Neural cell (in vitro differentiated cells): ENCODE results near the gene PARVG. TPM values are rescaled to one million over a fixed set of nuclear protein-coding genes. Genes with fewer than 3 reads are reported as not detected.

ENCODE experiments used
- H2AFZ ChIP-seq: fragments of 200-600, 300-800 bp; sonication (generic), shearing (Covaris generic); 2 replicates; pipeline ENCODE4 v1.6.0; 2014; ENCODE audit warnings: low read depth, mild to moderate bottlenecking, antibody characterized with exemption, low read length, moderate library complexity
- H3F3A ChIP-seq: fragments of 200-600 bp; shearing (Covaris generic); 2 replicates; pipeline ENCODE4 v1.6.1; 2016; ENCODE audit warnings: mild to moderate bottlenecking, moderate library complexity, mixed read lengths, antibody characterized with exemption, low read length; ENCODE audit not compliant: insufficient read depth, poor library complexity, severe bottlenecking
- H3K27ac ChIP-seq: fragments of 200-600, 300-800 bp; sonication (generic), shearing (Covaris generic); 2 replicates; pipeline ENCODE4 v1.5.1; 2014; ENCODE audit warnings: mild to moderate bottlenecking, low read length, moderate library complexity
- H3K27me3 ChIP-seq: fragments of 300-800, 200-600 bp; sonication (generic), shearing (Covaris generic); 2 replicates; pipeline ENCODE4 v1.6.0; 2014; ENCODE audit warnings: mild to moderate bottlenecking, low read depth, low read length, moderate library complexity; ENCODE audit not compliant: insufficient read depth
- H3K36me3 ChIP-seq: fragments of 300-800, 200-600 bp; sonication (generic), shearing (Covaris generic); 2 replicates; pipeline ENCODE4 v1.5.1; 2014; ENCODE audit warnings: mild to moderate bottlenecking, antibody characterized with exemption, low read length, moderate library complexity; ENCODE audit not compliant: insufficient read depth
- H3K4me2 ChIP-seq: fragments of 300-800, 200-600 bp; sonication (generic), shearing (Covaris generic); 2 replicates; pipeline ENCODE4 v1.6.0; 2014; ENCODE audit warnings: mild to moderate bottlenecking, low read length
- H3K4me3 ChIP-seq: fragments of 300-800, 200-600 bp; sonication (generic), shearing (Covaris generic); 2 replicates; pipeline ENCODE4 v1.5.1; 2014; ENCODE audit warnings: mild to moderate bottlenecking, low read length, moderate library complexity
- H3K79me2 ChIP-seq: fragments of 200-600 bp; shearing (Covaris generic); replicated peaks from 2 replicates; pipeline ENCODE4 v1.6.0; 2014; ENCODE audit warnings: mild to moderate bottlenecking, low read length, moderate library complexity; ENCODE audit not compliant: insufficient read depth
- H3K9ac ChIP-seq: fragments of 300-800, 200-600 bp; sonication (generic), shearing (Covaris generic); 2 replicates; pipeline ENCODE4 v1.6.1; 2016; ENCODE audit warnings: mild to moderate bottlenecking, low read length, mixed read lengths
- H3K9me2 ChIP-seq: fragments of 200-600 bp; shearing (Covaris generic); 2 replicates; pipeline ENCODE4 v1.6.1; 2016; ENCODE audit warnings: mild to moderate bottlenecking, low read length, mixed read lengths; ENCODE audit not compliant: insufficient read depth
- H3K9me3 ChIP-seq: fragments of 200-600, 300-800 bp; sonication (generic), shearing (Covaris generic); 2 replicates; pipeline ENCODE4 v1.6.1; 2016; ENCODE audit warnings: mild to moderate bottlenecking, mixed run types, low read length, moderate library complexity, mixed read lengths
- H4K20me1 ChIP-seq: fragments of 200-600 bp; shearing (Covaris generic); 2 replicates; pipeline ENCODE4 v1.6.1; 2016; ENCODE audit warnings: mild to moderate bottlenecking, mixed run types; ENCODE audit not compliant: insufficient read depth
- EP300 ChIP-seq: fragments of 450-650 bp; conservative IDR thresholded peaks from 2 replicates; pipeline ENCODE4 v1.6.1; 2014; ENCODE audit warnings: antibody characterized with exemption, mild to moderate bottlenecking, moderate library complexity; ENCODE audit not compliant: poor library complexity, severe bottlenecking
- EZH2 ChIP-seq: fragments of 200-600, 300-800 bp; shearing (Covaris generic), sonication (generic); IDR thresholded peaks from 2 replicates; pipeline ENCODE4 v1.6.1; 2014; ENCODE audit warnings: antibody characterized with exemption, low read length, borderline replicate concordance, mild to moderate bottlenecking; ENCODE audit not compliant: insufficient read depth, poor library complexity, severe bottlenecking
- MXI1 ChIP-seq: fragments of 450-650 bp; conservative IDR thresholded peaks from 2 replicates; pipeline ENCODE4 v1.6.1; 2014; ENCODE audit warnings: antibody characterized with exemption, mild to moderate bottlenecking; ENCODE audit not compliant: poor library complexity, severe bottlenecking
- POLR2AphosphoS5 ChIP-seq: IDR thresholded peaks from 2 replicates; pipeline ENCODE4 v1.6.1; 2012
- RAD21 ChIP-seq: fragments of 450-650 bp; conservative IDR thresholded peaks from 2 replicates; pipeline ENCODE4 v1.6.1; 2014; ENCODE audit warnings: antibody characterized with exemption, mild to moderate bottlenecking, moderate library complexity
- SMC3 ChIP-seq: fragments of 450-650 bp; conservative IDR thresholded peaks from 2 replicates; pipeline ENCODE4 v1.6.1; 2014; ENCODE audit warnings: antibody characterized with exemption, mild to moderate bottlenecking, moderate library complexity; ENCODE audit not compliant: poor library complexity
- TAF1 ChIP-seq: IDR thresholded peaks from 2 replicates; pipeline ENCODE4 v1.6.1; 2012; ENCODE audit warnings: low read depth
- polyA plus RNA-seq: library from polyadenylated mRNA; depleted of rRNA; stranded (reverse); fragments of >200 nt; gene quantifications from 2 replicates; pipeline ENCODE4 v1.2.3, GENCODE V29; 2014
- TF ChIP-seq, protein P1 (sequence below): IDR thresholded peaks from 2 replicates; pipeline ENCODE4 v1.6.1; 2012; ENCODE audit warnings: borderline replicate concordance
- TF ChIP-seq, protein P2 (sequence below): fragments of 450-650 bp; IDR thresholded peaks from 2 replicates; pipeline ENCODE4 v1.5.1; 2014; ENCODE audit warnings: antibody characterized with exemption, mild to moderate bottlenecking, moderate library complexity; ENCODE audit not compliant: poor library complexity, severe bottlenecking

PARVG gene
- polyA plus RNA-seq, 1 donor from 2014 or later = not detected

DNA sequence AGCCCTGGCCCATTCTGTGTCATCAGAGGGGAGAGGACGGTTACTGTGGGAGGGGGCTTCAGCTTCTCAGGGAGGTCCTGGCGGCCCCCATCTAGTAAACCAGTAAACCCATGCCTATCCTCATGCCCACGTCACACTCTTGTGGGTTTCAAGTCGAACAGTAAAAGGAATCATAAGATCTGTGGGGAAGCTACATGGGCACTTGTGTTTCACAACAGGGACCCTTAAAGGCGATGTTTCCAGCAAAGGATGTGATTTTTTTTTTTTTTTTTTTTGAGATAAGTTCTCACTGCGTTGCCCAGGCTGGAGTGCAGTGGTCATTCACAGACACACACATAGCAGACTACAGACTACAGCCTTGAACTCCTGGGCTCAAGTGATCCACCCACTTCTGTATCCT, 9.2 kb upstream of the PARVG start:
- Histone ChIP-seq H3F3A (no peaks in the 10 kb centered on the region), H3K36me3 (no peaks in the 10 kb centered on the region), H2AFZ (no peak overlapping the region), H4K20me1 (no peaks in the 10 kb centered on the region), H3K27ac (no peak overlapping the region), H3K27me3 (no peaks in the 10 kb centered on the region), H3K9me2 (no peaks in the 10 kb centered on the region), H3K79me2 (no peaks in the 10 kb centered on the region), H3K9ac (no peak overlapping the region), H3K4me2 (no peak overlapping the region), H3K9me3 (no peaks in the 10 kb centered on the region), H3K4me3 (no peak overlapping the region)
- no peak for TF ChIP-seq MXI1
- no peak for TF ChIP-seq POLR2AphosphoS5
- no peak for TF ChIP-seq EP300
- no peak for TF ChIP-seq RAD21
- no peak for TF ChIP-seq TAF1
- TF ChIP-seq, protein P1, sequence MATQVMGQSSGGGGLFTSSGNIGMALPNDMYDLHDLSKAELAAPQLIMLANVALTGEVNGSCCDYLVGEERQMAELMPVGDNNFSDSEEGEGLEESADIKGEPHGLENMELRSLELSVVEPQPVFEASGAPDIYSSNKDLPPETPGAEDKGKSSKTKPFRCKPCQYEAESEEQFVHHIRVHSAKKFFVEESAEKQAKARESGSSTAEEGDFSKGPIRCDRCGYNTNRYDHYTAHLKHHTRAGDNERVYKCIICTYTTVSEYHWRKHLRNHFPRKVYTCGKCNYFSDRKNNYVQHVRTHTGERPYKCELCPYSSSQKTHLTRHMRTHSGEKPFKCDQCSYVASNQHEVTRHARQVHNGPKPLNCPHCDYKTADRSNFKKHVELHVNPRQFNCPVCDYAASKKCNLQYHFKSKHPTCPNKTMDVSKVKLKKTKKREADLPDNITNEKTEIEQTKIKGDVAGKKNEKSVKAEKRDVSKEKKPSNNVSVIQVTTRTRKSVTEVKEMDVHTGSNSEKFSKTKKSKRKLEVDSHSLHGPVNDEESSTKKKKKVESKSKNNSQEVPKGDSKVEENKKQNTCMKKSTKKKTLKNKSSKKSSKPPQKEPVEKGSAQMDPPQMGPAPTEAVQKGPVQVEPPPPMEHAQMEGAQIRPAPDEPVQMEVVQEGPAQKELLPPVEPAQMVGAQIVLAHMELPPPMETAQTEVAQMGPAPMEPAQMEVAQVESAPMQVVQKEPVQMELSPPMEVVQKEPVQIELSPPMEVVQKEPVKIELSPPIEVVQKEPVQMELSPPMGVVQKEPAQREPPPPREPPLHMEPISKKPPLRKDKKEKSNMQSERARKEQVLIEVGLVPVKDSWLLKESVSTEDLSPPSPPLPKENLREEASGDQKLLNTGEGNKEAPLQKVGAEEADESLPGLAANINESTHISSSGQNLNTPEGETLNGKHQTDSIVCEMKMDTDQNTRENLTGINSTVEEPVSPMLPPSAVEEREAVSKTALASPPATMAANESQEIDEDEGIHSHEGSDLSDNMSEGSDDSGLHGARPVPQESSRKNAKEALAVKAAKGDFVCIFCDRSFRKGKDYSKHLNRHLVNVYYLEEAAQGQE = no peak
- TF ChIP-seq, protein P2, sequence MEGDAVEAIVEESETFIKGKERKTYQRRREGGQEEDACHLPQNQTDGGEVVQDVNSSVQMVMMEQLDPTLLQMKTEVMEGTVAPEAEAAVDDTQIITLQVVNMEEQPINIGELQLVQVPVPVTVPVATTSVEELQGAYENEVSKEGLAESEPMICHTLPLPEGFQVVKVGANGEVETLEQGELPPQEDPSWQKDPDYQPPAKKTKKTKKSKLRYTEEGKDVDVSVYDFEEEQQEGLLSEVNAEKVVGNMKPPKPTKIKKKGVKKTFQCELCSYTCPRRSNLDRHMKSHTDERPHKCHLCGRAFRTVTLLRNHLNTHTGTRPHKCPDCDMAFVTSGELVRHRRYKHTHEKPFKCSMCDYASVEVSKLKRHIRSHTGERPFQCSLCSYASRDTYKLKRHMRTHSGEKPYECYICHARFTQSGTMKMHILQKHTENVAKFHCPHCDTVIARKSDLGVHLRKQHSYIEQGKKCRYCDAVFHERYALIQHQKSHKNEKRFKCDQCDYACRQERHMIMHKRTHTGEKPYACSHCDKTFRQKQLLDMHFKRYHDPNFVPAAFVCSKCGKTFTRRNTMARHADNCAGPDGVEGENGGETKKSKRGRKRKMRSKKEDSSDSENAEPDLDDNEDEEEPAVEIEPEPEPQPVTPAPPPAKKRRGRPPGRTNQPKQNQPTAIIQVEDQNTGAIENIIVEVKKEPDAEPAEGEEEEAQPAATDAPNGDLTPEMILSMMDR = no peak
- no peak for TF ChIP-seq EZH2
- no peak for TF ChIP-seq SMC3

DNA sequence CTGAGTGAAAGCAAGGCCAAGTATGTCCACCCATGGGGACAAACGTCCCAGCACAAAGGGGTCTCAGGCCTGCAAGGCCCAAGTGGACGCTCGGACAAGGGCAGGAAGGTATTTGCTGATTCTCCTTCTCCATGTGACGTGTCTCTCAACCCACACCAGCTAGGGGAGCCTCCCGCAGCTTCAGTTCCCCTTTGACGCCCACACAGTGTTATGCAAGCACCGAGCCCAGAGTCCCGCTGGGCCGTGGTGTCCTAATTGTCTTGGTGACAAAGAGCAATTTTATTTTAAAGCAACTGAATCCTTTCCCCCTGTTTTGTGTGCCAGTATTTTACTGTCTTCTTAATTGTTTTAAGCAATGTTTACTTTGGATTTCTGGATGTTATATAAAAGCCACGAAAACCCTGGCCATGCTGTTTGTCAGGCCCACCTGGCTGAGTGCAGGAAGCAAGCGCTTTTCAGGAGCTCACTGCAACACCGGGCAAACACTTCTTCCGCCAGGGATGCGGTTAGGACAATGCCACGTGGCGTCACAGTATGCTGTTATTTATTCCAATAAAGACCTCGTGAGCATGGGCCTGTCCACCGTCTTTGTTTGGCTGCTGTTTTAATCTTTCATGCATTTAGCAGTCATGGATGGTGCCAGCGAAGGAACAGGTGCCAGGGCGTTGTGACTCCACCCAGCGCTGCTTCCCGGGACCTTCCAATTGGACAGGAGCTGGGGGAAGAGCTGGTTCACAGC, 8.2 kb upstream of the PARVG start:
- H3K27me3 ChIP-seq = no peaks in the 10 kb centered on the region

More for the DNA sequence above, 8.2 kb upstream of the PARVG start:
- Histone ChIP-seq H3K4me2 (no peak overlapping the region), H3K9me2 (no peaks in the 10 kb centered on the region), H3K9ac (no peak overlapping the region), H3K4me3 (no peak overlapping the region), H3K79me2 (no peaks in the 10 kb centered on the region), H2AFZ (no peak overlapping the region), H3F3A (no peaks in the 10 kb centered on the region), H3K9me3 (no peaks in the 10 kb centered on the region), H3K27ac (no peak overlapping the region), H3K36me3 (no peaks in the 10 kb centered on the region), H4K20me1 (no peaks in the 10 kb centered on the region)
- TF ChIP-seq RAD21 = no peak
- TF ChIP-seq, protein P1 = no peak
- no peak for TF ChIP-seq MXI1
- TF ChIP-seq POLR2AphosphoS5 = no peak
- TF ChIP-seq, protein P2 = no peak
